ENCODE results near the gene TEKT5. TPM values are rescaled to one million over a fixed set of nuclear protein-coding genes. Genes with fewer than 3 reads are reported as not detected.
"Not testable (repeated sequence)": the region's sequence is repeated elsewhere in the genome, so short reads cannot be mapped to it uniquely, and the experiment has no call there.

TEKT5 gene
- total RNA-seq, 1 donor from 2014 or later = 0.07 TPM

DNA sequence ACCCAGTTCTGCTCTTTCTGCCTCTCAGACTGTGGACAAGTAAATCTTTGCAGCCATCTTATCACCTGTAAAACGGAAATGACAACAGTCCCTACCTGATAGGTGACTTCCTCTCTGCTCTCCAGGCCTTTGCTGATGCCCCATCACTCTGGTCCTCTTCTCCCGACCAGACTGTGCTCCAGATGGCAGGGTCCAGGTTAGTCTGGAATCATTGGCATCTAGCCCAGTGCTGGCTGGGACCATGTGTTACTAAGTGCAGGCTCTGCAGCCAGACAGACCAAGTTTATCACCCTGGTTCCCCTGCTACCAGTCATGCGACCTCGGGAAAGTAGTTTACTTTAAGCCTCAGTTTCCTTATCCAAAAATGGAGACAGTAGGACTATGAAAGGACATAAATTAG lies 47.1 kb upstream of the TEKT5 start:
- no peak overlapping the region for H3K27ac ChIP-seq
- H3K9me3 Mint-ChIP-seq = no peaks in the 10 kb centered on the region
- no peaks in the 10 kb centered on the region for H3K36me3 Mint-ChIP-seq
- no peak overlapping the region for H3K4me3 ChIP-seq
- peaks cover 9% of the 10 kb centered on the region for H3K4me1 ChIP-seq
- H3K9me3 ChIP-seq (ENCODE audit: low read depth) = no peaks in the 10 kb centered on the region
- H3K27ac Mint-ChIP-seq = peak overlapping the region; percentile 27
- H3K4me3 Mint-ChIP-seq = no peak overlapping the region
- no peak overlapping the region for H3K4me2 ChIP-seq
- H3K9ac ChIP-seq = no peak overlapping the region
- H2AFZ ChIP-seq (replicated peaks) = no peak overlapping the region
- TF ChIP-seq EZH2phosphoT487 (IDR thresholded peaks at IDR 0.05) = no peak
- no peak for TF ChIP-seq CTCF (IDR thresholded peaks at IDR 0.05)
- no peak for TF ChIP-seq EZH2 (IDR thresholded peaks at IDR 0.05)
- peaks cover 17% of the 10 kb centered on the region for H3K4me1 Mint-ChIP-seq
- no peaks in the 10 kb centered on the region for H3K79me2 ChIP-seq (ENCODE audit: low read depth)
- no peaks in the 10 kb centered on the region for H3F3A ChIP-seq (ENCODE audit: low read depth)
- H3K36me3 ChIP-seq = no peaks in the 10 kb centered on the region
- H4K20me1 ChIP-seq (ENCODE audit: low read depth) = no peaks in the 10 kb centered on the region
- no peaks in the 10 kb centered on the region for H3K27me3 ChIP-seq
- H3K27me3 Mint-ChIP-seq (ENCODE audit: insufficient read depth, low read depth) = no peaks in the 10 kb centered on the region
- DNase-seq (ENCODE audit: low spot score) = no peak

- not testable (repeated sequence) for H3K27ac ChIP-seq; H3K4me3 ChIP-seq; H3K4me1 ChIP-seq; H3K9me3 Mint-ChIP-seq; H3K27me3 ChIP-seq; H3K9ac ChIP-seq; H3K4me3 Mint-ChIP-seq; H3K36me3 Mint-ChIP-seq; H3K27ac Mint-ChIP-seq; H3K4me2 ChIP-seq; H2AFZ ChIP-seq (replicated peaks); DNase-seq (ENCODE audit: low spot score); H3K79me2 ChIP-seq (ENCODE audit: low read depth); H3K27me3 Mint-ChIP-seq (ENCODE audit: insufficient read depth, low read depth); H3K36me3 ChIP-seq; H3F3A ChIP-seq (ENCODE audit: low read depth); H3K9me3 ChIP-seq (ENCODE audit: low read depth); H4K20me1 ChIP-seq (ENCODE audit: low read depth)
- H3K4me1 Mint-ChIP-seq = peaks cover 17% of the 10 kb centered on the region
Observed at GRCh38 chr16:10741249-10741648, 46.5 kb upstream of the TEKT5 start.

DNA sequence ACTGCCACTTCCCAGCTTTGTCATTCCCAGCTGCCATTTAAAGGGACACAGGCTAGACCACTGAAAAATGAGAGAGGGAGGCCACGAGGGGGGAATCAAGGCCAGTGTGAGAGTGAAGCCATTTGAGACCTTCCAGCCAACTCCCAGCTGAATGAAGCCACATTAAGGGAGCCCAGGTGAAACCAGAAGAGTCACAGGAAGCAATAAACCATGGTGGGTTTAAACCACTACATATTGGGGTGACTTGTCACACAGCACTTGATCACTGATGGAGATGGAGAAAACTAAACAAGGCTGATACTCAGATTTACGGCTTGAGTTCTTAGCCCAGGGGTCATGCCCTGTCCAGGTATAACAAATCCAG lies 46.1 kb upstream of the TEKT5 start:
- no peak for DNase-seq (ENCODE audit: low spot score)
- no peak overlapping the region for H3K9ac ChIP-seq
- no peak overlapping the region for H3K4me3 ChIP-seq
- no peak overlapping the region for H3K27ac Mint-ChIP-seq
- H2AFZ ChIP-seq (replicated peaks) = no peak overlapping the region
- no peaks in the 10 kb centered on the region for H4K20me1 ChIP-seq (ENCODE audit: low read depth)
- no peaks in the 10 kb centered on the region for H3K27me3 ChIP-seq
- H3K4me1 ChIP-seq = peaks cover 9% of the 10 kb centered on the region
- H3K9me3 Mint-ChIP-seq = no peaks in the 10 kb centered on the region
- no peak overlapping the region for H3K4me2 ChIP-seq
- no peaks in the 10 kb centered on the region for H3F3A ChIP-seq (ENCODE audit: low read depth)
- H3K79me2 ChIP-seq (ENCODE audit: low read depth) = no peaks in the 10 kb centered on the region
- H3K9me3 ChIP-seq (ENCODE audit: low read depth) = no peaks in the 10 kb centered on the region
- H3K36me3 Mint-ChIP-seq = no peaks in the 10 kb centered on the region
- H3K36me3 ChIP-seq = no peaks in the 10 kb centered on the region
- no peak overlapping the region for H3K4me3 Mint-ChIP-seq
- H3K27ac ChIP-seq = no peak overlapping the region
- H3K4me1 Mint-ChIP-seq = peaks cover 17% of the 10 kb centered on the region
- TF ChIP-seq EZH2phosphoT487 (IDR thresholded peaks at IDR 0.05) (no peak), CTCF (IDR thresholded peaks at IDR 0.05) (no peak), EZH2 (IDR thresholded peaks at IDR 0.05) (no peak)
- no peaks in the 10 kb centered on the region for H3K27me3 Mint-ChIP-seq (ENCODE audit: insufficient read depth, low read depth)

DNA sequence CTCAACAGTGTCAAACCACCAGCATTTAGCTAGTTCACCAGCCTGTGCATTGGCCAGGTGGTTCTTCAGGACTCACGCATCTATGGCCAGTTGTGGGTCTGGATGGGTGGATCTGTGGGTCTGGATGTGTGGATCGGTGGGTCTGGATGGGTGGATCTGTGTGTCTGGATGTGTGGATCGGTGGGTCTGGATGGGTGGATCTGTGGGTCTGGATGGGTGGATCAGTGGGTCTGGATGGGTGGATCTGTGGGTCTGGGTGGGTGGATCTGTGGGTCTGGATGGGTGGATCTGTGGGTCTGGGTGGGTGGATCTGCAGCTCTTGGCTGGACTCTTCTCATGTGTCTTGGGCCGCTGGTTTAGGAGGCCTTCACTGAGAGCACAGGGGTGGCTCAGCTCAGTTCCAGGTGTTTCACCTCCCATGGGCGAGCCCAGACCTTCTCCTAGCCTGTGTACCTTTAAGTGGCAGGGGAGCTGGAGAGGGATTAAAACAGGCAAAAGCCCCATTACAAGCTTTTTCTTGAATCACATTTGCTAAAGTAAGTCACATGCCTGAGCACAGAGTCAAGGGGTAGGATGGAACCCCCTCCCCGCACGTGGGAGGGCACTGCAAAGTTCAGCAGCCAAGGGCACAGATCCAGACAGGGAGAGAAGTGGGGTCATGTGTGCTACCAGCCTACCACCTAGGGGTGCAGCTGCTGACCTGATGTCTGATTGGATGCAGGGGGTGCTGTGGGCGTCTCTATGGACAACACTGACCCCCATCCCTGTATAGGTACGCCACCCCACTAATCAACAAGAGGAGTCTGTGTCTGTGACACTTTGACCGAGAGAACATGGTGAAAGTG lies 45.5 kb upstream of the TEKT5 start:
- Histone ChIP-seq H3F3A (ENCODE audit: low read depth) (no peaks in the 10 kb centered on the region), H3K9me3 (ENCODE audit: low read depth) (no peaks in the 10 kb centered on the region), H3K4me3 (no peak overlapping the region), H3K4me1 (peaks cover 9% of the 10 kb centered on the region), H2AFZ (replicated peaks) (no peak overlapping the region), H3K9ac (no peak overlapping the region), H4K20me1 (ENCODE audit: low read depth) (no peaks in the 10 kb centered on the region), H3K27ac (no peak overlapping the region), H3K27me3 (no peaks in the 10 kb centered on the region), H3K36me3 (no peaks in the 10 kb centered on the region), H3K79me2 (ENCODE audit: low read depth) (no peaks in the 10 kb centered on the region), H3K4me2 (no peak overlapping the region)
- Mint-ChIP-seq H3K27me3 (ENCODE audit: insufficient read depth, low read depth) (no peaks in the 10 kb centered on the region), H3K4me3 (no peak overlapping the region), H3K36me3 (no peaks in the 10 kb centered on the region), H3K4me1 (peaks cover 17% of the 10 kb centered on the region), H3K9me3 (no peaks in the 10 kb centered on the region), H3K27ac (no peak overlapping the region)
- TF ChIP-seq EZH2 (IDR thresholded peaks at IDR 0.05) = no peak
- TF ChIP-seq EZH2phosphoT487 (IDR thresholded peaks at IDR 0.05) = no peak
- DNase-seq (ENCODE audit: low spot score) = no peak
